Stomach (tissue), 4 donors: ENCODE data around the gene CARD11.

Experiments used
- CTCF ChIP-seq, 7 experiments: fragments of 450-650 bp in 4 of 7; fragments of 200-600 bp in 3 of 7; sonication (generic) in 3 of 7; IDR thresholded peaks; one replicate each; pipeline ENCODE4 v1.5.1; 2016 to 2019; ENCODE audit warnings: antibody characterized with exemption in 7 of 7, control low read depth in 2 of 7, mild to moderate bottlenecking in 1 of 7
- EP300 ChIP-seq: sonication (generic); formaldehyde crosslinking; IDR thresholded peaks from one replicate; pipeline ENCODE4 v1.6.1; 2017; ENCODE audit warnings: antibody characterized with exemption
- POLR2A ChIP-seq, 4 donors: fragments of 450-650 bp; IDR thresholded peaks; one replicate each; pipeline ENCODE4 v1.6.1; 2016; ENCODE audit warnings: antibody characterized with exemption in 4 of 4, control low read depth in 2 of 4, mild to moderate bottlenecking in 1 of 4, moderate library complexity in 1 of 4
- POLR2AphosphoS5 ChIP-seq, 3 donors: sonication (generic); formaldehyde crosslinking; IDR thresholded peaks; one replicate each; pipeline ENCODE4 v1.6.1; 2016; ENCODE audit warnings: antibody characterized with exemption in 3 of 3

GRCh38 chr7:3042861-3043489, 692 bp downstream of the CARD11 start:
- TF ChIP-seq POLR2AphosphoS5 (IDR thresholded peaks at IDR 0.05), result no peak
- no peak for TF ChIP-seq CTCF (IDR thresholded peaks at IDR 0.05)
- no peak for TF ChIP-seq POLR2A (IDR thresholded peaks at IDR 0.05)
- no peak for TF ChIP-seq EP300
